ENCODE measurements around the gene TCOF1.

DNA sequence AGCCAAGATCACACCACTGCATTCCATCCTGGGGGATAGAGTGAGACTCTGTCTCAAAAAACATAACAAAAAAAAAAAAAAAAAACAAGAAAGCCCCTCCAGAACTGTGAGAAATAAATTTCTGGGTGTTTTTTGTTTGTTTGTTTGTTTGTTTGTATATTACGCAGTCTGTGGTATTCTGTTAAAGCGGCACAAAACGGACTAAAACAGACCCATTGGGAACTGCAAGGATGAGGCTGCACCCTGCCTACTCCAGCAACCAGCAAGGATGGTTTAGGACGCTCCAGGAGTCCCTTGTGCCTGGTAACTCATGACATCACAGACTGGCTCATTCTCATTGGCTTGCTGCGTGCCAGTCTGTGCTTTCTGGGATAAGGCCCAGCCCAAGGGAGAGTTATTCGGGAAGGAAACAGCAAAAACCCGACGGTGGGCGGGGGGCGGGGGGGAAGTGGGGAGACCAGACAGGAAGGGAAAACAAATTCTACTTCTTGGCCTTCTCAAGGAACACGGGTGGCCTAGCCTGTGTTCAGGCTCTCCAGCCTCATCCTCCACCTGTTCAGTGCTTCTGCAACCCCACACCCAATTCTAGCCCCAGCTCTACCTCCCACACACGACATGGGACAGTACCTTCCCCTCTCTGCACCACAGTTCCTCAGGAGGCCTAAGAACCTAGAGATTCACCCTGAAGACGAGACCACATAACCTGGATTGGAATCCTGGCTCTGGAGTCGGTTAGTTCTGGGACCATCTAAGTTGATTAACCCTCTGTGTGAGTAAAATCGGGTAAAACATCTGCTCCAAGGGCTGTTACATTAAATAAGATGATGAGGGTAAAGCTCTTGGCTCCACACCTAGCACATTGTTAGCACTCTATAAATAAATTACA is 52.4 kb downstream of the TCOF1 start:
- no peak for TF ChIP-seq REST (IDR thresholded peaks at IDR 0.05; ENCODE audit: insufficient replicate concordance, low read depth)
- TF ChIP-seq, protein P1, sequence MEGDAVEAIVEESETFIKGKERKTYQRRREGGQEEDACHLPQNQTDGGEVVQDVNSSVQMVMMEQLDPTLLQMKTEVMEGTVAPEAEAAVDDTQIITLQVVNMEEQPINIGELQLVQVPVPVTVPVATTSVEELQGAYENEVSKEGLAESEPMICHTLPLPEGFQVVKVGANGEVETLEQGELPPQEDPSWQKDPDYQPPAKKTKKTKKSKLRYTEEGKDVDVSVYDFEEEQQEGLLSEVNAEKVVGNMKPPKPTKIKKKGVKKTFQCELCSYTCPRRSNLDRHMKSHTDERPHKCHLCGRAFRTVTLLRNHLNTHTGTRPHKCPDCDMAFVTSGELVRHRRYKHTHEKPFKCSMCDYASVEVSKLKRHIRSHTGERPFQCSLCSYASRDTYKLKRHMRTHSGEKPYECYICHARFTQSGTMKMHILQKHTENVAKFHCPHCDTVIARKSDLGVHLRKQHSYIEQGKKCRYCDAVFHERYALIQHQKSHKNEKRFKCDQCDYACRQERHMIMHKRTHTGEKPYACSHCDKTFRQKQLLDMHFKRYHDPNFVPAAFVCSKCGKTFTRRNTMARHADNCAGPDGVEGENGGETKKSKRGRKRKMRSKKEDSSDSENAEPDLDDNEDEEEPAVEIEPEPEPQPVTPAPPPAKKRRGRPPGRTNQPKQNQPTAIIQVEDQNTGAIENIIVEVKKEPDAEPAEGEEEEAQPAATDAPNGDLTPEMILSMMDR (IDR thresholded peaks at IDR 0.05; ENCODE audit: insufficient read depth, low read length): no peak
